C4-2B (cell line): Measurements from ENCODE around the gene RPS21.

Experiments
- H3K27ac ChIP-seq: fragments of 450-650 bp; 2 replicates; pipeline ENCODE4 v1.5.1; 2017
- CTCF ChIP-seq: fragments of 450-650 bp; conservative IDR thresholded peaks from 2 replicates; pipeline ENCODE4 v1.5.1; 2017; ENCODE audit warnings: mild to moderate bottlenecking
- ZFX ChIP-seq: fragments of 450-650 bp; IDR thresholded peaks from 2 replicates; pipeline ENCODE4 v1.6.1; 2017

RPS21 gene

DNA sequence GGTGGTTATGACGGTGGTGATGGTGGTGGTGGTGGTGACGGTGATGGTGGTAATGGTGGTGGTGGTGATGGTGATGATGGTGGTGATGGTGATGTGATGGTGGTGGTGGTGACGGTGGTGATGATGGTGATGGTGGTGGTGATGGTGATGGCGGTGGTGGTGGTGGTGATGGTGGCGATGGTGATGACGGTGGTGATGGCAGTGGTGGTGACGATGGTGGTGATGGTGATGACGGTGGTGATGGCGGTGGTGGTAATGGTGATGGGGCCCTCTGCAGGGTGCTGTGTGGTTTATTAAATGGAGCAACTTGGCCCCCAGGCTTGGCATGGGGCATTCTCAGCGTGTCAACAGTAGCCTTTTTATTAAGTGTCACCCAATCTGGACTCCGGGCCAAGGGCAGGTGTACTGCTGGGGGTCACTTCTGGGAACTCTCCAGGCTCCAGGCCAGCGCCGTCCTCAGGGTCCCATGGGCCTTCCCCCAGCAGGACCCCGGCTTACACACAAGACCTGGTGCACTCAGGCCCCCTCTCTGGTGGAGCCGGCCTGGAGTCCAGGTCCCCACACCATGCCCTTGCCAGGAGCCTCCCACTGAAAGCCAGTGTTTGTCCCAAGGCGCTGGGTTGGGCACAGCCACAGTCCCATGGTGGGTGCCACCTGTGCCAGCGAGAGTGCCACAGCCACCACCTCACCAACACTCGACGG is 11.4 kb downstream of the RPS21 start:
- H3K27ac ChIP-seq: no peak overlapping the region
- TF ChIP-seq ZFX (no peak), CTCF (no peak)

DNA sequence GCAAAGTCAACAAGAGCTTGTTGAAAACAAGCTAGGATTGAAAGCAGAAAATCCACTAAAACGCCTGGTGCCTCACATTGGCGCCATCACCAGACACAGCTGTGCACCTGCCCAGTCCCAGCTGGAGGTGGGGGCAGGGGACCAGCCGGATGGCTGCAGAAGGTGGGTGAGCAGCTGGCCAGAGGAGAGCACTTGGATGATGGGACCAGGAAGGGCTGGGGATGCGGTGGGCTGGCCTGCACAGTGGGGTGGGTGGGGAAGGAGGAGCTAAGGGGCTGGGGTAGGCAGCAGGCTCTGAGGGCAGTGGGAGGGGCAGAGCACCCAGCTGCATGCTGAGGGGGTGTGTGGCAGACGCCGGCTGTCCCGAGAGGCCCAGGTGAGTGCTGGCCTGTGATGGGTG is 13.1 kb downstream of the RPS21 start:
- TF ChIP-seq CTCF: no peak
- no peak for TF ChIP-seq ZFX
- no peak overlapping the region for H3K27ac ChIP-seq

- TF ChIP-seq CTCF: no peak
- no peak for TF ChIP-seq ZFX
- H3K27ac ChIP-seq: no peak overlapping the region
Observed at GRCh38 chr20:62400541-62400940, 13.6 kb downstream of the RPS21 start.

DNA sequence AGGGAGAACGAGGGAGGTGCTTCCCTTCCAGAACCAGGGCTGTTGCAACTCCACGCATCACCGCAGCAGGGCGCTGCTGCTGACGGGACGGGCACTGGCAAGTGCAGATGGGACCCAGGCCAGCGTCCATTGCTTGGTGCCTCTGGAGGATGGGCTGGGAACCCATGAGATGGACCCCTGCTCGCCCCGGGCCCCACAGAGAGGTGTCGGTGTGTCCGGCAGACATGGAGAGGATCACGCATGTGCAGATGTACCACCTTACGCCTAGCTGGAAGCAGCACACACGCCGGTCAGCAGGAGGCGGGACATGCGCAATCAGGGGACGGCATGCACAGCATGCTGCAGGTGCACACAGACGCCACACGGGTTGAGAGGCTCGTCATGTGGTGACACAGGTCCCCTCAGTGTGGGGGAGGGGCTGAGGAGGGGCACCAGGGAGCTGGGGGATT is 14.5 kb downstream of the RPS21 start:
- no peak overlapping the region for H3K27ac ChIP-seq
- TF ChIP-seq ZFX (no peak), CTCF (no peak; the same call in 1 of the 2 replicates)

GRCh38 chr20:62402456-62403150 is 15.7 kb downstream of the RPS21 start:
- TF ChIP-seq CTCF (no peak), ZFX (no peak)
- H3K27ac ChIP-seq: no peak overlapping the region

DNA sequence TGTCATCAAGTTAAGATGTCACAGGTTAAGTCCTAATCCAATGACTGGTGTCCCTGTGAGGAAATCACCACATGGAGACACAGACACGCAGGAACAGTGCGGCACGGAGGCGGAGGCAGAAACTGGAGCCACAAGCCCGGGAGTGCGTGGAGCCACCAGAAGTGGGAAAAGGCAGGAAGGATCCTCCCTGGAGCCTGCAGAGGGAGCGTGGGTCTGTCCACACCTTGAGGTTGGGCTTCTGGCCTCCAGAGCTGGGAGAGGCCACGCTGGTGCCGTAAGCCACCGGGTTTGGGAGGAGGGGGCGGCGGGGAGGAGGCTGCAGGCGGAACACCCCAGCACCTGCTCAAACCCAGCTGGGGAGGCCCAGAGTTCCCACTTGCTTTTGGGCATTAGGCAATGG is 16.4 kb downstream of the RPS21 start:
- H3K27ac ChIP-seq: no peak overlapping the region
- no peak for TF ChIP-seq CTCF
- TF ChIP-seq ZFX: no peak

DNA sequence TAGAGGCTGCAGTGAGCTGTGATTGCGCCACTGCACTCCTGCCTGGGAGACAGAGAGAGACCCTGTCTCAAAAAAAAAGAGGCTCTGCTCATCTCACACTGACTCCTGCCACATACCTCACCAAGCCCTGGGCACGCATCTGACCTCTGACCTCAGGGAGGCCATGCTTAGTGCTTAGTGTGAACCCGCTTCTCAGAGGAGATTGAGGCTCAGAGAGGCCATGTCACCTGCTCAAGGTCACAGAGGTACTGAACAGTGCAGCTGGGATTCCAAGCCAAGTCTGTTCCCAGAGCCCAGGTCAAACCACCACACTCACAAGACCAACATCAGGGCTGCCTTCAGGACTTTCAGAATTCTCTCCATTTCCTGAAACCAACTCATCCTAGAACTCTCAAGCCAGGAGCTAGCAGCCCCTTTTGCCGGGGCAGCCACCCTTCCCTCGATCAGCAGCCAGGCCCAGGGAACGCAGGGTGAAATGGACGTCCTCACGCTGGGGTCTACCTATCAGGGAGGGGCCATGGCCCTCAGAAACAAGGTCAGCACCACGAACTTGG is 17.3 kb downstream of the RPS21 start:
- no peak overlapping the region for H3K27ac ChIP-seq
- TF ChIP-seq ZFX (no peak), CTCF (no peak)
